SW480 (cell line): ENCODE measurements around the gene YPEL3.
"Not testable (repeated sequence)": the region's sequence is repeated elsewhere in the genome, so short reads cannot be mapped to it uniquely, and the experiment has no call there.

Experiments
- DNase-seq: peaks from one replicate; pipeline ENCODE4 v3.0.0-alpha.2; 2016; ENCODE audit warnings: low spot score

The YPEL3 gene

GRCh38 chr16:30116291-30117207 lies 20.5 kb upstream of the YPEL3 start:
- no peak for DNase-seq

- DNase-seq: peak; percentile 78
Observed at GRCh38 chr16:30115238-30115637, 19.2 kb upstream of the YPEL3 start.

GRCh38 chr16:30114833-30115232 lies 18.8 kb upstream of the YPEL3 start:
- not testable (repeated sequence) for DNase-seq

- no peak for DNase-seq
Observed at GRCh38 chr16:30114411-30114810, 18.4 kb upstream of the YPEL3 start.

GRCh38 chr16:30113711-30114333 lies 17.8 kb upstream of the YPEL3 start:
- DNase-seq: no peak

GRCh38 chr16:30113031-30113710 lies 17.2 kb upstream of the YPEL3 start, which contains the start of gene GDPD3:
TSS of gene GDPD3 (minus strand) at chr16:30113537. CDS start at chr16:30113478, 59 bp downstream.
- peak; percentile 46 for DNase-seq

GRCh38 chr16:30112197-30113030 lies 16.4 kb upstream of the YPEL3 start:
- DNase-seq: no peak

- DNase-seq: no peak
Observed at GRCh38 chr16:30110661-30111060, 14.6 kb upstream of the YPEL3 start.

GRCh38 chr16:30108059-30108850 lies 12.2 kb upstream of the YPEL3 start:
- DNase-seq: peak; percentile 65

GRCh38 chr16:30104492-30104891 lies 8.5 kb upstream of the YPEL3 start:
- no peak for DNase-seq

GRCh38 chr16:30104090-30104489 lies 8.1 kb upstream of the YPEL3 start:
- no peak for DNase-seq

- no peak for DNase-seq
Observed at GRCh38 chr16:30096862-30097563, 1.0 kb upstream of the YPEL3 start.

GRCh38 chr16:30095166-30096078 lies 591 bp downstream of the YPEL3 start:
- no peak for DNase-seq

GRCh38 chr16:30094541-30095165 lies 1.4 kb downstream of the YPEL3 start:
- DNase-seq: no peak

- peak; percentile 95 for DNase-seq
Observed at GRCh38 chr16:30092373-30093010, 3.5 kb downstream of the YPEL3 start.

GRCh38 chr16:30091474-30092372 lies 4.3 kb downstream of the YPEL3 start, which contains the start of gene TBX6:
TSS of gene TBX6 (minus strand) at chr16:30091924. CDS start at chr16:30091193, 731 bp downstream.
- DNase-seq: peak; percentile 88
